ENCODE data around the gene GLIPR1L2. TPM values are rescaled to one million over a fixed set of nuclear protein-coding genes. Genes with fewer than 3 reads are reported as not detected.

GLIPR1L2 gene
- total RNA-seq, 1 experiment from 2014 or later, result 0.44 TPM

DNA sequence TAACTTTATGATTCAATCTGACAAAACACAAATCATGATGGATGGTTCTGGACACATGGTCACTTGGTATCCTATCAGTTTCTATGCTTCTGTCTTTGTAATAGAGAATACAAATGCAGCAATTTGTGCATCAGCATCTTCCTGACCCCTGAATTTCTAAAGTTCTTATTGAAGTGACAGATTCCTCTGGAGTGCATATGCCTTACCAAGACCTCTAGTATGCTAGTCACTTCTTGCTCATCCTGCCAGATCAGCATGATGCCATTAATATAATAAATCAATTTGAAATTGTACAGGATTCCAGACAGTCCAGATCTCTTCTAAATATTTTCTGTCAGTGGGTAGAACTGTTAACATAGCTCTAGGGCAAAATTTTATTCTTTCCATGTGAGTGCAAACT is 49.0 kb downstream of the GLIPR1L2 start:
- H3K4me3 ChIP-seq (replicated peaks in 1 of 2; ENCODE audit: low read depth in 1 of 2, low read length in 2 of 2), result no peak overlapping the region
- no peaks in the 10 kb centered on the region for H3K9me2 ChIP-seq (ENCODE audit: insufficient read depth)
- no peak overlapping the region for H3K9ac ChIP-seq (ENCODE audit: low read length)
- ChIA-PET POLR2A (no interaction called here), RAD21 (ENCODE audit: low non-redundant PET in 1 of 2, low total read pairs in 2 of 2, uncharacterized antibody in 2 of 2, unreplicated experiment in 2 of 2) (no interaction called here), CTCF (no interaction called here)
- TF ChIP-seq TCF7L2 (IDR thresholded peaks at IDR 0.05; ENCODE audit: borderline replicate concordance, extremely low read depth, insufficient read depth, insufficient read length) (no peak), CEBPB (IDR thresholded peaks at IDR 0.05; ENCODE audit: low read depth) (no peak), ZNF274 (IDR thresholded peaks at IDR 0.05; ENCODE audit: low read depth, low read length) (no peak), JUND (IDR thresholded peaks at IDR 0.05) (no peak), RAD21 (IDR thresholded peaks at IDR 0.05; ENCODE audit: low read depth) (no peak), CBX3 (IDR thresholded peaks at IDR 0.05; ENCODE audit: low read depth) (no peak), ATF3 (IDR thresholded peaks at IDR 0.05) (no peak), ZFX (IDR thresholded peaks at IDR 0.05) (no peak), POLR2AphosphoS5 (IDR thresholded peaks at IDR 0.05; ENCODE audit: low read depth, low read length) (no peak), EZH2 (IDR thresholded peaks at IDR 0.05) (no peak), YY1 (IDR thresholded peaks at IDR 0.05; ENCODE audit: extremely low read depth, insufficient replicate concordance, low read depth, low read length) (no peak), SIN3A (IDR thresholded peaks at IDR 0.05; ENCODE audit: low read depth) (no peak), POLR2A (IDR thresholded peaks at IDR 0.05; ENCODE audit: borderline replicate concordance, extremely low read depth, insufficient read depth, insufficient read length) (no peak), EZH2phosphoT487 (IDR thresholded peaks at IDR 0.05; ENCODE audit: borderline replicate concordance) (no peak), FOSL1 (IDR thresholded peaks at IDR 0.05; ENCODE audit: low read depth) (no peak), EGR1 (IDR thresholded peaks at IDR 0.05; ENCODE audit: low read depth) (no peak)
- TF ChIP-seq, protein P1, sequence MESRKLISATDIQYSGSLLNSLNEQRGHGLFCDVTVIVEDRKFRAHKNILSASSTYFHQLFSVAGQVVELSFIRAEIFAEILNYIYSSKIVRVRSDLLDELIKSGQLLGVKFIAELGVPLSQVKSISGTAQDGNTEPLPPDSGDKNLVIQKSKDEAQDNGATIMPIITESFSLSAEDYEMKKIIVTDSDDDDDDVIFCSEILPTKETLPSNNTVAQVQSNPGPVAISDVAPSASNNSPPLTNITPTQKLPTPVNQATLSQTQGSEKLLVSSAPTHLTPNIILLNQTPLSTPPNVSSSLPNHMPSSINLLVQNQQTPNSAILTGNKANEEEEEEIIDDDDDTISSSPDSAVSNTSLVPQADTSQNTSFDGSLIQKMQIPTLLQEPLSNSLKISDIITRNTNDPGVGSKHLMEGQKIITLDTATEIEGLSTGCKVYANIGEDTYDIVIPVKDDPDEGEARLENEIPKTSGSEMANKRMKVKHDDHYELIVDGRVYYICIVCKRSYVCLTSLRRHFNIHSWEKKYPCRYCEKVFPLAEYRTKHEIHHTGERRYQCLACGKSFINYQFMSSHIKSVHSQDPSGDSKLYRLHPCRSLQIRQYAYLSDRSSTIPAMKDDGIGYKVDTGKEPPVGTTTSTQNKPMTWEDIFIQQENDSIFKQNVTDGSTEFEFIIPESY (IDR thresholded peaks at IDR 0.05; ENCODE audit: extremely low read depth, insufficient replicate concordance, low read length), result no peak
- TF ChIP-seq, protein P2, sequence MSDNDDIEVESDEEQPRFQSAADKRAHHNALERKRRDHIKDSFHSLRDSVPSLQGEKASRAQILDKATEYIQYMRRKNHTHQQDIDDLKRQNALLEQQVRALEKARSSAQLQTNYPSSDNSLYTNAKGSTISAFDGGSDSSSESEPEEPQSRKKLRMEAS (IDR thresholded peaks at IDR 0.05), result no peak
- TF ChIP-seq, protein P3, sequence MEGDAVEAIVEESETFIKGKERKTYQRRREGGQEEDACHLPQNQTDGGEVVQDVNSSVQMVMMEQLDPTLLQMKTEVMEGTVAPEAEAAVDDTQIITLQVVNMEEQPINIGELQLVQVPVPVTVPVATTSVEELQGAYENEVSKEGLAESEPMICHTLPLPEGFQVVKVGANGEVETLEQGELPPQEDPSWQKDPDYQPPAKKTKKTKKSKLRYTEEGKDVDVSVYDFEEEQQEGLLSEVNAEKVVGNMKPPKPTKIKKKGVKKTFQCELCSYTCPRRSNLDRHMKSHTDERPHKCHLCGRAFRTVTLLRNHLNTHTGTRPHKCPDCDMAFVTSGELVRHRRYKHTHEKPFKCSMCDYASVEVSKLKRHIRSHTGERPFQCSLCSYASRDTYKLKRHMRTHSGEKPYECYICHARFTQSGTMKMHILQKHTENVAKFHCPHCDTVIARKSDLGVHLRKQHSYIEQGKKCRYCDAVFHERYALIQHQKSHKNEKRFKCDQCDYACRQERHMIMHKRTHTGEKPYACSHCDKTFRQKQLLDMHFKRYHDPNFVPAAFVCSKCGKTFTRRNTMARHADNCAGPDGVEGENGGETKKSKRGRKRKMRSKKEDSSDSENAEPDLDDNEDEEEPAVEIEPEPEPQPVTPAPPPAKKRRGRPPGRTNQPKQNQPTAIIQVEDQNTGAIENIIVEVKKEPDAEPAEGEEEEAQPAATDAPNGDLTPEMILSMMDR (IDR thresholded peaks at IDR 0.05 in 2 of 3, conservative IDR thresholded peaks at IDR 0.05 in 1 of 3; ENCODE audit: borderline replicate concordance in 1 of 3, insufficient read depth in 1 of 3, low read depth in 2 of 3, low read length in 2 of 3), result no peak
- TF ChIP-seq, protein P4, sequence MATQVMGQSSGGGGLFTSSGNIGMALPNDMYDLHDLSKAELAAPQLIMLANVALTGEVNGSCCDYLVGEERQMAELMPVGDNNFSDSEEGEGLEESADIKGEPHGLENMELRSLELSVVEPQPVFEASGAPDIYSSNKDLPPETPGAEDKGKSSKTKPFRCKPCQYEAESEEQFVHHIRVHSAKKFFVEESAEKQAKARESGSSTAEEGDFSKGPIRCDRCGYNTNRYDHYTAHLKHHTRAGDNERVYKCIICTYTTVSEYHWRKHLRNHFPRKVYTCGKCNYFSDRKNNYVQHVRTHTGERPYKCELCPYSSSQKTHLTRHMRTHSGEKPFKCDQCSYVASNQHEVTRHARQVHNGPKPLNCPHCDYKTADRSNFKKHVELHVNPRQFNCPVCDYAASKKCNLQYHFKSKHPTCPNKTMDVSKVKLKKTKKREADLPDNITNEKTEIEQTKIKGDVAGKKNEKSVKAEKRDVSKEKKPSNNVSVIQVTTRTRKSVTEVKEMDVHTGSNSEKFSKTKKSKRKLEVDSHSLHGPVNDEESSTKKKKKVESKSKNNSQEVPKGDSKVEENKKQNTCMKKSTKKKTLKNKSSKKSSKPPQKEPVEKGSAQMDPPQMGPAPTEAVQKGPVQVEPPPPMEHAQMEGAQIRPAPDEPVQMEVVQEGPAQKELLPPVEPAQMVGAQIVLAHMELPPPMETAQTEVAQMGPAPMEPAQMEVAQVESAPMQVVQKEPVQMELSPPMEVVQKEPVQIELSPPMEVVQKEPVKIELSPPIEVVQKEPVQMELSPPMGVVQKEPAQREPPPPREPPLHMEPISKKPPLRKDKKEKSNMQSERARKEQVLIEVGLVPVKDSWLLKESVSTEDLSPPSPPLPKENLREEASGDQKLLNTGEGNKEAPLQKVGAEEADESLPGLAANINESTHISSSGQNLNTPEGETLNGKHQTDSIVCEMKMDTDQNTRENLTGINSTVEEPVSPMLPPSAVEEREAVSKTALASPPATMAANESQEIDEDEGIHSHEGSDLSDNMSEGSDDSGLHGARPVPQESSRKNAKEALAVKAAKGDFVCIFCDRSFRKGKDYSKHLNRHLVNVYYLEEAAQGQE (IDR thresholded peaks at IDR 0.05; ENCODE audit: low read depth), result no peak
- H3K4me1 ChIP-seq (ENCODE audit: control insufficient read depth in 1 of 2, insufficient read depth in 2 of 2, low read length in 2 of 2), result peaks cover 0 to 6% of the 10 kb centered on the region in 2 experiments; a peak in 2 of 4 replicates
- ATAC-seq (no peak), DNase-seq (ENCODE audit: low read depth, low spot score) (no peak)
- no peaks in the 10 kb centered on the region for H3K27me3 ChIP-seq (ENCODE audit: insufficient read depth, low read length)
- no peaks in the 10 kb centered on the region for H3K79me2 ChIP-seq (ENCODE audit: insufficient read depth, low read length)
- intact Hi-C loops (cut with micrococcal nuclease), result no loop called here
- no peaks in the 10 kb centered on the region for H3K36me3 ChIP-seq (ENCODE audit: control insufficient read depth in 1 of 2, insufficient read depth in 2 of 2, low read length in 2 of 2)
- H3K27ac ChIP-seq (ENCODE audit: low read depth, low read length), result no peak overlapping the region
- no TSS peak for BruUV-seq (replicated peaks)
- H3K9me3 ChIP-seq (ENCODE audit: control insufficient read depth in 1 of 2, insufficient read depth in 1 of 2, low read depth in 1 of 2, low read length in 2 of 2), result peaks cover 0 to 10% of the 10 kb centered on the region in 2 experiments; a peak in 2 of 4 replicates
- no peak overlapping the region for H3K4me2 ChIP-seq (ENCODE audit: low read length)
- no peaks in the 10 kb centered on the region for H4K20me1 ChIP-seq (ENCODE audit: insufficient read depth)
- no peak overlapping the region for H2AFZ ChIP-seq (ENCODE audit: low read depth, low read length, poor library complexity, severe bottlenecking)
